Endodermal cell (in vitro differentiated cells): Measurements from ENCODE around the gene PHF12. TPM values are rescaled to one million over a fixed set of nuclear protein-coding genes. Genes with fewer than 3 reads are reported as not detected.

Source experiments
- DNase-seq: peaks from one replicate; pipeline ENCODE4 v3.0.0-alpha.2; 2017
- H3K27ac ChIP-seq: 2 replicates; pipeline ENCODE4 v1.5.1; 2013; ENCODE audit warnings: mild to moderate bottlenecking, low read depth, low read length, moderate library complexity
- H3K27me3 ChIP-seq: 2 replicates; pipeline ENCODE4 v1.6.1; 2013; ENCODE audit warnings: mild to moderate bottlenecking, low read length, moderate library complexity; ENCODE audit not compliant: insufficient read depth, control insufficient read depth, poor library complexity, severe bottlenecking
- H3K36me3 ChIP-seq: 2 replicates; pipeline ENCODE4 v1.7.0; 2013; ENCODE audit warnings: mild to moderate bottlenecking, low read length, moderate library complexity; ENCODE audit not compliant: control insufficient read depth, insufficient read depth
- H3K4me1 ChIP-seq: one replicate; pipeline ENCODE4 v1.7.0; 2013; ENCODE audit warnings: low read length; ENCODE audit not compliant: control insufficient read depth, insufficient read depth
- H3K4me3 ChIP-seq: 2 replicates; pipeline ENCODE4 v1.5.1; 2013; ENCODE audit warnings: mild to moderate bottlenecking, low read length, moderate library complexity
- H3K9ac ChIP-seq: 2 replicates; pipeline ENCODE4 v1.6.1; 2013; ENCODE audit warnings: mild to moderate bottlenecking, low read length, moderate library complexity; ENCODE audit not compliant: poor library complexity, severe bottlenecking; ENCODE audit errors: extremely low read depth
- H3K9me3 ChIP-seq: 2 replicates; pipeline ENCODE4 v1.6.1; 2013; ENCODE audit warnings: mild to moderate bottlenecking, low read length, moderate library complexity; ENCODE audit not compliant: control insufficient read depth
- H3K27ac Mint-ChIP-seq: 2 replicates; pipeline ENCODE4 v1.8.0; 2020; ENCODE audit warnings: mixed read lengths
- H3K27me3 Mint-ChIP-seq: 2 replicates; pipeline ENCODE4 v1.8.0; 2021; ENCODE audit warnings: mild to moderate bottlenecking, mixed read lengths; ENCODE audit not compliant: insufficient read depth
- H3K36me3 Mint-ChIP-seq: 2 replicates; pipeline ENCODE4 v1.8.0; 2020; ENCODE audit warnings: low read depth, mixed read lengths
- H3K4me1 Mint-ChIP-seq: 2 replicates; pipeline ENCODE4 v1.8.0; 2020; ENCODE audit warnings: mixed read lengths
- H3K4me3 Mint-ChIP-seq: 2 replicates; pipeline ENCODE4 v1.8.0; 2020; ENCODE audit warnings: mild to moderate bottlenecking, moderate library complexity, mixed read lengths
- H3K9me3 Mint-ChIP-seq: 2 replicates; pipeline ENCODE4 v1.8.0; 2020; ENCODE audit warnings: mild to moderate bottlenecking, mixed read lengths
- WGBS, 2 experiments: methylation state at CpG; one replicate each; pipeline versions ENCODE4 v1.1.5 to v1.1.7; 2013; ENCODE audit warnings: missing lambda C conversion rate in 2 of 2, mixed read lengths in 1 of 2; ENCODE audit not compliant: insufficient coverage in 1 of 2, insufficient read length in 1 of 2; 5-methylcytosine and 5-hydroxymethylcytosine counted together
- total RNA-seq, 2 donors: library from RNA; stranded (reverse); fragmentation: NEBNext Ultra II Directional in 1 of 2; extraction: Animal tissue kit (Norgen Biotek cat#: 25700) in 1 of 2; gene quantifications; 2 replicates in 1 of 2; 3 replicates in 1 of 2; pipeline ENCODE4 v1.2.1, GENCODE V29; 2021
- TF ChIP-seq, protein P1 (sequence below): fragments of 200-600 bp; sonication (generic); conservative IDR thresholded peaks from 2 replicates; pipeline ENCODE4 v1.5.0; 2021; ENCODE audit warnings: antibody characterized with exemption, mild to moderate bottlenecking

Gene PHF12
- total RNA-seq, 2 donors from 2014 or later, result 60.0 to 61.0 TPM

DNA sequence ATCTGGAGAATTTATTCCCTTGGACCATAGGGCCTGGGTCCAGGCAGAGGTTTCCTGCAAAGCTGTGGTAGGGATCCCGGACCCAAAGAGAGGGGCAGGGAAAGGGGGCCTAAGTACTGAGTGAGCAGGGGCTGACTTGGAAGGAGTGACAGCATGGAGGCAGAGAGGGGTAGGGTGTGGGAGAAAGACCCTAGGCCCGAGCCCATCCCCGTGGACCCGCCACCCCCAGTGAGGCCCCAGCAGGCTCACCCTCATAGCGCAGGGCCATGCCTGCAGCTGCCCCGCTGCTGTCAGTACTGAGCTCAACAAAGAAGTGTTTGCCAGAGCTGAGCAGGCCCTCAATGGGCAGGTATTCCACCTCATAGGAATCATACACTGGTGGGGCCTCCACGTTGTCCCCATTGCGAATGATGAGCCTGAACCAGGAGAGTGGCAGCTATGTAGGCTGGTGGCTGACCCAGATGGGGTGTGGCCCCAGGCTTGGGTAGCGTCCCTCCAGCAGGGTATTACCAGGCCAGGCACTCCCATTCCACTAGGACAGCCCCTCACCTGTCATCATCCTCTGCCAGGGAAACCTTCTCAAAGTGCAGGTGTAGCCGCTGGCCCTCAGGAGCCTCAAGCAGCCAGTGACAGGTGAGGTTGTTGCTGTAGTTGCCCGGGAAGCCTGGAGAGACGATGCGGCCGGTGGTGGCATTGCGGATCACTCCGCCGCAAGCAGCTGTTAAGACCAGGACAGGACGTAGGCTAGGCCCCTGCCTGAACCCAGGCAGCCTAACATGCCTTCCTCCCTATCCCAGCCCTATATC, 9.1 kb upstream of the PHF12 start:
- Mint-ChIP-seq H3K27me3 (peaks cover 11% of the 10 kb centered on the region), H3K27ac (no peak overlapping the region), H3K9me3 (no peaks in the 10 kb centered on the region), H3K36me3 (no peaks in the 10 kb centered on the region), H3K4me1 (peaks cover 3% of the 10 kb centered on the region), H3K4me3 (no peak overlapping the region)
- no peaks in the 10 kb centered on the region for H3K27me3 ChIP-seq
- H3K27ac ChIP-seq, result no peak overlapping the region
- no peak overlapping the region for H3K4me3 ChIP-seq
- H3K9me3 ChIP-seq, result no peaks in the 10 kb centered on the region
- no peak overlapping the region for H3K9ac ChIP-seq
- TF ChIP-seq, protein P1, sequence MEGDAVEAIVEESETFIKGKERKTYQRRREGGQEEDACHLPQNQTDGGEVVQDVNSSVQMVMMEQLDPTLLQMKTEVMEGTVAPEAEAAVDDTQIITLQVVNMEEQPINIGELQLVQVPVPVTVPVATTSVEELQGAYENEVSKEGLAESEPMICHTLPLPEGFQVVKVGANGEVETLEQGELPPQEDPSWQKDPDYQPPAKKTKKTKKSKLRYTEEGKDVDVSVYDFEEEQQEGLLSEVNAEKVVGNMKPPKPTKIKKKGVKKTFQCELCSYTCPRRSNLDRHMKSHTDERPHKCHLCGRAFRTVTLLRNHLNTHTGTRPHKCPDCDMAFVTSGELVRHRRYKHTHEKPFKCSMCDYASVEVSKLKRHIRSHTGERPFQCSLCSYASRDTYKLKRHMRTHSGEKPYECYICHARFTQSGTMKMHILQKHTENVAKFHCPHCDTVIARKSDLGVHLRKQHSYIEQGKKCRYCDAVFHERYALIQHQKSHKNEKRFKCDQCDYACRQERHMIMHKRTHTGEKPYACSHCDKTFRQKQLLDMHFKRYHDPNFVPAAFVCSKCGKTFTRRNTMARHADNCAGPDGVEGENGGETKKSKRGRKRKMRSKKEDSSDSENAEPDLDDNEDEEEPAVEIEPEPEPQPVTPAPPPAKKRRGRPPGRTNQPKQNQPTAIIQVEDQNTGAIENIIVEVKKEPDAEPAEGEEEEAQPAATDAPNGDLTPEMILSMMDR, result no peak
- DNase-seq, result peak; percentile 49
- 92 to 98% methylated on average over 16 to 18 of the region's 18 CpGs for WGBS, 2 experiments
- no peaks in the 10 kb centered on the region for H3K36me3 ChIP-seq
- H3K4me1 ChIP-seq, result no peaks in the 10 kb centered on the region

GRCh38 chr17:28959471-28959871, 8.2 kb upstream of the PHF12 start:
- TF ChIP-seq, protein P1, result no peak
- H3K9me3 Mint-ChIP-seq, result no peaks in the 10 kb centered on the region
- Histone ChIP-seq H3K4me1 (no peaks in the 10 kb centered on the region), H3K9ac (no peak overlapping the region), H3K27me3 (no peaks in the 10 kb centered on the region), H3K4me3 (no peak overlapping the region), H3K9me3 (no peaks in the 10 kb centered on the region), H3K27ac (no peak overlapping the region), H3K36me3 (no peaks in the 10 kb centered on the region)
- WGBS, 2 experiments, result 89 to 96% methylated on average over 9 of the region's 9 CpGs
- no peak for DNase-seq
- no peak overlapping the region for H3K27ac Mint-ChIP-seq
- peaks cover 11% of the 10 kb centered on the region for H3K27me3 Mint-ChIP-seq
- no peaks in the 10 kb centered on the region for H3K36me3 Mint-ChIP-seq
- peaks cover 3% of the 10 kb centered on the region for H3K4me1 Mint-ChIP-seq
- no peak overlapping the region for H3K4me3 Mint-ChIP-seq

GRCh38 chr17:28958820-28959455, 7.6 kb upstream of the PHF12 start:
- WGBS, 2 experiments, result 95% methylated on average over 14 to 18 of the region's 18 CpGs
- H3K9me3 ChIP-seq, result no peaks in the 10 kb centered on the region
- H3K27me3 ChIP-seq, result no peaks in the 10 kb centered on the region
- H3K4me3 ChIP-seq, result no peak overlapping the region
- no peak for DNase-seq
- TF ChIP-seq, protein P1, result no peak
- no peak overlapping the region for H3K27ac Mint-ChIP-seq
- no peak overlapping the region for H3K4me3 Mint-ChIP-seq
- no peaks in the 10 kb centered on the region for H3K36me3 ChIP-seq
- H3K36me3 Mint-ChIP-seq, result no peaks in the 10 kb centered on the region
- no peak overlapping the region for H3K27ac ChIP-seq
- no peaks in the 10 kb centered on the region for H3K9me3 Mint-ChIP-seq
- H3K27me3 Mint-ChIP-seq, result peaks cover 9% of the 10 kb centered on the region
- H3K4me1 ChIP-seq, result no peaks in the 10 kb centered on the region
- peaks cover 3% of the 10 kb centered on the region for H3K4me1 Mint-ChIP-seq
- no peak overlapping the region for H3K9ac ChIP-seq
